NCI-H446 (cell line): ENCODE results near the gene ALOX5.

Source experiments
- DNase-seq, 2 experiments: peaks; one replicate each; lab custom pipeline; 2025; lab: John Stamatoyannopoulos, UW

ALOX5 gene

GRCh38 chr10:45424668-45425404 is 50.8 kb downstream of the ALOX5 start:
- DNase-seq = peak in 1 of 2 experiments; percentile 14

DNA sequence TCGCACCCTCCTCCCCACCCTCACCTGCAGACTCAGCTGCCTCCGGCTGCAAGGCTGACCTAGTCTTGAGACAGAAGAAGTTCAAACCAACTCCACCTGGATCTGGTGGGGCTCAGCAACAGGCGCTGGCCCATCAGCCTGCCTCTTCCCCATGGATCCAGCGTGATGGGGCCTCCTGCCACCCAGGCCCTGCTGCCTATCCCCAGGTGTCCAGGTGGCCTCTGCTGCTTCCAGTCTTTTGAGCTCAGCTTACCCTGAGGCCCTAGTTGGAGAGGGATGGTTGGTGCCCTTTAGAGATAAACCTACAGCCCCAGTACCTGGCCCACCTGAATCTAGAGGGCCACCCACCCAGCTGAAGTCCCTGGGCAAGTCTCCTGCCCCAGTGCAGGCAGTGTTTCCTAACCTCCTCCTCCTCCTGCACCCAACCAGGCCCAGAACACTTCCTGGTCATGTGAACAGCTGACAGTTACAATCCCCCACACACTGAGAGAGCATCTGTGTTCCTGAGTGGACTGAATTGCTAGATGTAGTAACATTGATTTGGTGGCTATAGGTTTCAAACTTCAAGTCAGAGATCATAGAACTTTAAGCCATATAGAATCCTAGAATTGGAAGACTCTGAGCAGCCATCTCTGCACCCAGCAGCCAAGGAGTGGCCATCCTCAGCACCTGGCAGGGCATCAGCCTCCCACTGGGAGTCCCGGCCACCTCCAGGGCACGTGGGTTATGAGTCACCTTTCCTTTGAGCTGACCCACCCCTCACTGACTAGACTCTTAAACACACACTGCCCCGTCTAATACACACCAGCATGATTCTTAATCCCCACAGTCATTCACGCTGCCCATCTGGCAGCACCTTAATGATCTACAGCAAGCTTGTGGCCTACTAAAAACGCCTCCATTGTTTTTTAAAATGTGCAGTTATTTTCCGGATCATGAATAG is 51.9 kb downstream of the ALOX5 start:
- no peak for DNase-seq

DNA sequence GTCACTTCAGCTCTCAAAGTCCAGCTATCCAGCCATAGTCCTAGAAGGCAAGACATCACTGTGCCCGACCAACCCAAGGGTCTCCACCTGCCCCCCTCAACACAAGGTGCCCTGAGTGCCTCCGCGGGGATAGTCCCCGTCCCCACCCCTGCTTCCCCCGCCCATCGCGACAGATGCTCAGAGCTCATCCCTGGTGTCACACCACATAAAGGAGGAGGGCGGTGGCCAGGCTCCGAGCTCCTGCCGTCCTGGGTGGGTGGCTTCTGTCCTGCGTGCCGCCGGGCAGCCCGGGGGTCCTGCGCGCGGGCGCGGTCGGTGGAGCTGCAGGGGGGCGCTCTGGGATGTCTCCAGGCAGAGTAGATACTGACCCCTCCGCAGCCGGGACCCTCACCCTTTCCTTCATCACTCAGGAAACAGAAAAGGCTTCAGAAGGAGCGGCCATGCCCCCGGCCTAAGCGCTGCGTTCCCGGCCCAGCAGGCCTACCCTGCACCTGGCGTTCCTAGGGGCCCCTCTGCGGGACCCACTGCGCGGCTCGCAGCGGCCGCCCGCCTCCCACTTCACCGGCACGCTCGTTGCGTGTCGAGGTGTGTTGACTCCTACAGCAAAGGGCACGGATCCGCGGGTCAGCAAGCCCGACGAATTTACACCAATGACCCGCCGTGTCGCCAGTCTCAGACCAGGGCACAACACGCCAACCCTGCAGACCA is 53.4 kb downstream of the ALOX5 start:
- DNase-seq = no peak

- DNase-seq = no peak
Observed at GRCh38 chr10:45427970-45428366, 54.0 kb downstream of the ALOX5 start.

DNA sequence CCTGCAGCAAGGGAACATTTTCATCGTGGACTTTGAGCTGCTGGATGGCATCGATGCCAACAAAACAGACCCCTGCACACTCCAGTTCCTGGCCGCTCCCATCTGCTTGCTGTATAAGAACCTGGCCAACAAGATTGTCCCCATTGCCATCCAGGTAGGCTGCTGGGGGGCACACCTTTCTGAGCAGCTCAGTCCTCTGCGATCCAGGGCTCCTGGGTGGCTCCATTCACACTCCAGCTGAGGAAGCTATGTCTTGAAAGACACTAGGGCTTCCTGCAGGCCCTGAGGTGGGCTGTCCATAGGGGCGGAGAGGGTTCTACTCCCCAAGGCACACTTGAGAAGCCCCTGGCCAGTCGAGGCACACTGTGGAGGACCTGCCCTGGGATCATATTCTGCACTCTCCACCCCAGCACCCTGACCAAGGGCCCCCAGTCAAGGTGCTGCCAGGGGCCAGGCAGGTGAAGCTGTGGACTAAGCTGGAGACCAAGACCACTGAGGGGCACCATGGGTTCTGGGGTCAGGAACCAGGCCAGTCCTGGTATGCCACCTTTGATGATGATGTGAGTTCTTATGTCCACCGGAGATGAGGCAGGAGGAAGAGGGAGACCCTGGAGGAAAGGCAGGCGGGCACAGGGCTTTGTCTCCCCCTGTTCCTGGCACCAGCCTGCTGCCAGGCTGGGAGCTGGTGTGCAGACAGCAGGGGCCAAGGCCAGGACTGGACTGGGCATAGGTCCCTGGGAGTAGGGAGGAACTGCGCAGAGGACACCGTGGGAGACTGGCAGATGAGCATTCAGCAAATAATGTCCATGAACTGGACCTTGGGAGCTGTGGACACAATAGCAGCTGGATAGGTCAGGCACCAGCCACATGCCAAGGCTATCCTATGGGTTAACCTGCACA is 54.8 kb downstream of the ALOX5 start:
- DNase-seq = no peak

- no peak for DNase-seq
Observed at GRCh38 chr10:45429790-45430189, 55.8 kb downstream of the ALOX5 start.

GRCh38 chr10:45432113-45432512 is 58.1 kb downstream of the ALOX5 start:
- no peak for DNase-seq

- no peak for DNase-seq
Observed at GRCh38 chr10:45432700-45433472, 58.9 kb downstream of the ALOX5 start.

DNA sequence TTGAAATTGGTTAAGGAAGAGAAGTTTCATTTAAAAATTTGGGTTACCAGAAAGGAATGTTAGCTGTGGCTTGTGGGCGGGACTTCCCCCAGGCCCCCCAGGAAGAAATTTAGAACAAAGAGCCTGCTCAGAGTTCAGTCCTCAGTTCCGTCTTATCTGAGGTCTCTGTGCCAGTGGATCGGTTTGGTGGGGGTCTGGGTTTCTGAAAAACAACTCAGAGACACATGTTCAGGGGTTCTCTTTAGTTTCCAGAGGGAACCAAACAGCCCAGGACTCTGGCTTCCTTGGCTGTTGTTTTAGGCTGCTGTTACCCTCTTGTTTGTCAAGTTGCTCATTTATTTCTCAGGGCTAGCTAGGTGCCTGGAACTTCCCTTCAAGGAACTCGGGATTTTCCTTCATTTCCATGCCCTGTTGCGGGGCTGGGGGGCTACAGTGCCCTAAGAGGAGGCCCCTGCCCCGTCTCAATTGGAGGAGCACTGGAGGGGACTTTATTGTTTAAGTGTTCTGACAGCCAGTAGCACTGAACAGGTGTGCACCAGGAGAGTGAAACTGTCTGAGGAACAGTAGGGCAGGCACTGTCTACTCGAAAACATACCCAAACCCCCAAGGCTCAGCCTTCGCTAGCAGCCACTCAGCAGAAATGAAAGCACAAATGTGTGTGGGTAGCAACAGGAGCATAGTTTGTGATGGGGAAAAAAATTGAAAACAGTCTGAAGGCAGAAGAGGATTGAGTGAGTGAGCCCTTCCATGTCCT is 59.9 kb downstream of the ALOX5 start:
- no peak for DNase-seq

- DNase-seq = no peak
Observed at GRCh38 chr10:45437587-45438465, 63.8 kb downstream of the ALOX5 start.

- DNase-seq = no peak
Observed at GRCh38 chr10:45438466-45439090, 64.6 kb downstream of the ALOX5 start.

- no peak for DNase-seq
Observed at GRCh38 chr10:45439365-45439764, 65.3 kb downstream of the ALOX5 start.

- DNase-seq = no peak
Observed at GRCh38 chr10:45439873-45440272, 65.9 kb downstream of the ALOX5 start.

GRCh38 chr10:45440511-45441062 is 66.6 kb downstream of the ALOX5 start:
- no peak for DNase-seq

DNA sequence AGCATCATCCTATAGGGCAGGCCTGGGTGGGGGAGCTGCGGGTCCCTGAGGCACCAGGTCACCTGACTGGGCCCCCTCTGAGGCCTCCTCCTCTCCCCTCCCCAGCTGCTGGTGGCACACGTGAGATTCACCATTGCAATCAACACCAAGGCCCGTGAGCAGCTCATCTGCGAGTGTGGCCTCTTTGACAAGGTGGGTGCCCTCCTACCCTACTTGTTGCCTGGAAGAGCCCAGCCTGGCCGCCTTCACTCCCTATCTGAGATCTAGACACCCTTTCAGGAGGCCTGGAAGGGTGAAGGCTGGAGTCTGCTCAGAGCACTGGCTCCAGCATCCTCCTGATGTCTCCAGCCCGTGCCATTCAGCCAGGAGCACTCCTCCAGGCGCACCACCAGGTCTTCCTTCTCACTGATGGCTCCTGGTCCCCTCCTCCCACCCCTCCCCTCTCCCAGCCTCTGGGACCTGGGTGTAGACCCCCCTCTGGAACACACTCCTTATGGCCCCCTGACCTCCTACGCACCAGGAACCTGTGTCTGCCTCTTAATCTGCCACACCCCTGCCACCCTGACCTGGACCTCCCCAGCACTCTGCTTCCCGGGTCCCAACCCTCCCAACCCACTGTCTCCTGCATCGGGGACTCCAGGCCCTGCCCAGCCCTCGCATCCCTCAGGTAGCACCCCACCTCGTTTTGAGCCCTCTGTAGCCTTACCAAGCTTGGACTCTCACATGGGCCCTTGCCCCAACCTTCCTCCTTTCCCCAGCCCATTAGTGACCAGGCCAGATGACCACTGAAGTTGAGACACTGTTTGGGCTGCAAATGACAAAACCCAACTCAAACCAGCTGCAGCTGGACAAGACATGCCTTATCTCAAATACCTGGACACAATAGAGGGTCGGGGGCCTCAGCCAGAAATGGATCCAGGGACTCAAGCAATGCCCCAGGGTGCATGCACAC is 67.5 kb downstream of the ALOX5 start:
- no peak for DNase-seq

- DNase-seq = no peak
Observed at GRCh38 chr10:45442251-45442650, 68.2 kb downstream of the ALOX5 start.

DNA sequence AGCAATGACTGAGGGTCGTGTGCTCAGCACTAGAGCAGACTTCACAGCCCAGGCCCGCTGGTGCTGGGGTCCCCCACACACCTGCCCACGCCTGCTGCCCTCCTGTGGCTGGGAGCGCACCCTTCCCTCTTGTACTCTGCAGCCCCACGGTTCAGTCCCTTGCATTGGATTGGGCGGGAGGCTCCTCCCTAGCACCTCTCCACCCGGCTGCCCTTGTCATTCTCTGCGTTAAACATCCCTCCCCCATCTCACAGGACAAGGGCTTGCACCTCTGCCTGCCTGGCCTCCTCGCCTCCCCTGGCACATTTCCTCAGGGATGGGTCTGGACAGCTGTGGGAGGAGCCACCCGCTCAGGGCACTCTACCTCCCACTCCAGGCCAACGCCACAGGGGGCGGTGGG is 68.6 kb downstream of the ALOX5 start:
- no peak for DNase-seq
